Muscle of back (tissue), 11 donors: ENCODE measurements around the gene C3orf22. TPM values are rescaled to one million over a fixed set of nuclear protein-coding genes. Genes with fewer than 3 reads are reported as not detected.
"Not testable (repeated sequence)": the region's sequence is repeated elsewhere in the genome, so short reads cannot be mapped to it uniquely, and the experiment has no call there.

Experiments used
- DNase-seq, 3 donors: peaks; one replicate each; pipeline versions ENCODE4 v3.0.0 to v3.0.0-alpha.2; 2013
- polyA plus RNA-seq, 10 donors: library from polyadenylated mRNA; unstranded; fragments of 120-200 nt; gene quantifications; one replicate each; pipeline ENCODE4 v1.2.1, GENCODE V29; 2013; ENCODE audit not compliant: insufficient read length in 10 of 10

Gene C3orf22
- polyA plus RNA-seq, 10 donors = 0.08 to 0.35 TPM; not detected in 8

GRCh38 chr3:126543457-126544061 is 15.2 kb downstream of the C3orf22 start:
- DNase-seq = no peak

GRCh38 chr3:126542340-126543241 is 16.1 kb downstream of the C3orf22 start:
- no peak for DNase-seq

- no peak for DNase-seq
Measured at GRCh38 chr3:126541628-126542339, 16.9 kb downstream of the C3orf22 start.

GRCh38 chr3:126540951-126541627 is 17.6 kb downstream of the C3orf22 start:
- DNase-seq = no peak

- peak; percentile 16 to 89 (median 47) for DNase-seq
Measured at GRCh38 chr3:126540342-126540849, 18.3 kb downstream of the C3orf22 start.

GRCh38 chr3:126539558-126540250 is 19.0 kb downstream of the C3orf22 start:
- DNase-seq = no peak

GRCh38 chr3:126538966-126539365 is 19.8 kb downstream of the C3orf22 start:
- no peak for DNase-seq

GRCh38 chr3:126538316-126538715 is 20.4 kb downstream of the C3orf22 start:
- no peak for DNase-seq

- no peak for DNase-seq
Measured at GRCh38 chr3:126537730-126538281, 20.9 kb downstream of the C3orf22 start.

GRCh38 chr3:126537116-126537729 is 21.5 kb downstream of the C3orf22 start:
- no peak for DNase-seq

GRCh38 chr3:126536126-126536525 is 22.6 kb downstream of the C3orf22 start:
- no peak for DNase-seq

- DNase-seq = no peak
Measured at GRCh38 chr3:126535636-126536035, 23.1 kb downstream of the C3orf22 start.

- not testable (repeated sequence) for DNase-seq
Measured at GRCh38 chr3:126534716-126535115, 24.0 kb downstream of the C3orf22 start.

- no peak for DNase-seq
Measured at GRCh38 chr3:126533506-126533905, 25.2 kb downstream of the C3orf22 start.

GRCh38 chr3:126531051-126531330 is 27.7 kb downstream of the C3orf22 start:
- DNase-seq = no peak

GRCh38 chr3:126530171-126531050 is 28.3 kb downstream of the C3orf22 start:
- peak in 1 of 3 donors; percentile 52 for DNase-seq

GRCh38 chr3:126529585-126530170 is 29.1 kb downstream of the C3orf22 start:
- DNase-seq = no peak

- no peak for DNase-seq
Measured at GRCh38 chr3:126528800-126529541, 29.8 kb downstream of the C3orf22 start.
